Fibroblast of lung (primary cell): ENCODE results near the gene RUFY2. TPM values are rescaled to one million over a fixed set of nuclear protein-coding genes. Genes with fewer than 3 reads are reported as not detected.

Experiments
- DNase-seq, 2 donors: peaks; one replicate each; pipeline versions ENCODE4 v3.0.0 to v3.0.0-alpha.2; 2010; ENCODE audit warnings: low read depth in 2 of 2
- H2AFZ ChIP-seq: 2 replicates; pipeline ENCODE4 v1.5.1; 2012; ENCODE audit warnings: low read length, control low read depth, inconsistent platforms
- H3K27ac ChIP-seq: 2 replicates; pipeline ENCODE4 v1.5.1; 2011; ENCODE audit warnings: low read length, control low read depth; ENCODE audit not compliant: insufficient read depth
- H3K27me3 ChIP-seq: 2 replicates; pipeline ENCODE4 v1.5.1; 2011; ENCODE audit warnings: mild to moderate bottlenecking, low read length; ENCODE audit not compliant: control insufficient read depth, insufficient read depth
- H3K36me3 ChIP-seq: 2 replicates; pipeline ENCODE4 v1.5.1; 2011; ENCODE audit warnings: low read length; ENCODE audit not compliant: control insufficient read depth, insufficient read depth
- H3K4me1 ChIP-seq: 2 replicates; pipeline ENCODE4 v1.5.1; 2011; ENCODE audit warnings: low read length; ENCODE audit not compliant: control insufficient read depth, insufficient read depth; ENCODE audit errors: extremely low read depth
- H3K4me2 ChIP-seq: 2 replicates; pipeline ENCODE4 v1.5.1; 2011; ENCODE audit warnings: low read length, control low read depth; ENCODE audit not compliant: insufficient read depth; ENCODE audit errors: extremely low read depth
- H3K4me3 ChIP-seq, 4 experiments: fragments of 200-600 bp in 1 of 4; sonication (generic) in 1 of 4; replicated peaks in 1 of 4; 2 replicates each; pipeline ENCODE4 v1.5.1; 2011 to 2016; ENCODE audit warnings: low read length in 4 of 4, low read depth in 3 of 4, mild to moderate bottlenecking in 3 of 4, control low read depth in 2 of 4, inconsistent platforms in 1 of 4, mixed read lengths in 1 of 4; ENCODE audit not compliant: insufficient read depth in 1 of 4; ENCODE audit errors: control extremely low read depth in 1 of 4
- H3K79me2 ChIP-seq: 2 replicates; pipeline ENCODE4 v1.5.1; 2012; ENCODE audit warnings: mild to moderate bottlenecking, low read length, inconsistent platforms; ENCODE audit not compliant: control insufficient read depth, insufficient read depth
- H3K9ac ChIP-seq: 2 replicates; pipeline ENCODE4 v1.5.1; 2011; ENCODE audit warnings: mild to moderate bottlenecking, low read length, control low read depth; ENCODE audit not compliant: insufficient read depth
- H3K9me3 ChIP-seq: 2 replicates; pipeline ENCODE4 v1.5.1; 2012; ENCODE audit warnings: low read depth, low read length; ENCODE audit not compliant: control insufficient read depth, insufficient read depth
- H4K20me1 ChIP-seq: 2 replicates; pipeline ENCODE4 v1.5.1; 2011; ENCODE audit warnings: low read length; ENCODE audit not compliant: control insufficient read depth, insufficient read depth; ENCODE audit errors: extremely low read depth
- EZH2 ChIP-seq: IDR thresholded peaks from 2 replicates; pipeline ENCODE4 v1.5.1; 2012; ENCODE audit warnings: low read length, control low read depth, mild to moderate bottlenecking; ENCODE audit errors: missing control alignments
- polyA plus RNA-seq, 2 donors: library from polyadenylated mRNA; depleted of rRNA in 1 of 2; stranded (reverse) in 1 of 2; unstranded in 1 of 2; fragments of >200 nt; gene quantifications; 2 replicates each; pipeline ENCODE4 v1.2.1, GENCODE V29; 2011 to 2012; ENCODE audit warnings: missing spikeins in 1 of 2
- total RNA-seq: library from RNA; depleted of rRNA; stranded (reverse); fragments of >200 nt; gene quantifications from 2 replicates; pipeline ENCODE4 v1.2.1, GENCODE V29; 2014
- TF ChIP-seq, protein P1 (sequence below), 2 donors: IDR thresholded peaks in 1 of 2; conservative IDR thresholded peaks in 1 of 2; 1 replicate in 1 of 2; 2 replicates in 1 of 2; pipeline ENCODE4 v1.5.1; 2011 to 2012; ENCODE audit warnings: low read length in 2 of 2, control low read depth in 1 of 2, inconsistent platforms in 1 of 2, low read depth in 1 of 2, mild to moderate bottlenecking in 1 of 2

Gene RUFY2
- total and polyA plus RNA-seq, 2 donors (not counting 1 experiment from before 2014, with no cell fraction given): 18.4 to 25.9 TPM

DNA sequence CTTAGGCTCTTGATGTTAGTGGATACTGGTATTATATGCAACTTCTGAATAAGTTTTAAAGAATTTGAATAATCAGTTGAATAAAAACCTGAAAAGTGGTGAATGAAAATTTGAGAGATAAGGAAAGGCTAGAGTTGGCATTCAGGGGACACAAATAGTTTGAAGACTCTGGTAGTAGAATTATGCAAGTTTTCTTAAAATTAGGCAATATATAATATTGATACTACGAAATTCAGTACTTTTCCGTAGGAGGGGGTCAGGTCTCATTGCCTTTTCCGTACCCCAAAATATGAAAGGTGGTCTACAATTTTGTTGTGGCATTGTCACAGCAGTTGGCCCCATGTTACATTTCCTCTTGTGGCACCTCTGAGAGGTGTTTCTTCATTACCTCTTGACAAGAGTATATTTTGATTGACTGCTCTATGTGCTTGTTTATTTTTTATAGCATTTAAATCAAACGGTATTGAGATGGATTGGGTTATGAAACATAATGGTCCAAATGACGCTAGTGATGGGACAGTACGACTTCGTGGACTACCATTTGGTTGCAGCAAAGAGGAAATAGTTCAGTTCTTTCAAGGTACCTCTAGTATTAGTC lies 70.2 kb downstream of the RUFY2 start:
- DNase-seq: no peak
- peaks cover 8% of the 10 kb centered on the region for H3K4me1 ChIP-seq
- no peak for TF ChIP-seq EZH2
- TF ChIP-seq, protein P1, sequence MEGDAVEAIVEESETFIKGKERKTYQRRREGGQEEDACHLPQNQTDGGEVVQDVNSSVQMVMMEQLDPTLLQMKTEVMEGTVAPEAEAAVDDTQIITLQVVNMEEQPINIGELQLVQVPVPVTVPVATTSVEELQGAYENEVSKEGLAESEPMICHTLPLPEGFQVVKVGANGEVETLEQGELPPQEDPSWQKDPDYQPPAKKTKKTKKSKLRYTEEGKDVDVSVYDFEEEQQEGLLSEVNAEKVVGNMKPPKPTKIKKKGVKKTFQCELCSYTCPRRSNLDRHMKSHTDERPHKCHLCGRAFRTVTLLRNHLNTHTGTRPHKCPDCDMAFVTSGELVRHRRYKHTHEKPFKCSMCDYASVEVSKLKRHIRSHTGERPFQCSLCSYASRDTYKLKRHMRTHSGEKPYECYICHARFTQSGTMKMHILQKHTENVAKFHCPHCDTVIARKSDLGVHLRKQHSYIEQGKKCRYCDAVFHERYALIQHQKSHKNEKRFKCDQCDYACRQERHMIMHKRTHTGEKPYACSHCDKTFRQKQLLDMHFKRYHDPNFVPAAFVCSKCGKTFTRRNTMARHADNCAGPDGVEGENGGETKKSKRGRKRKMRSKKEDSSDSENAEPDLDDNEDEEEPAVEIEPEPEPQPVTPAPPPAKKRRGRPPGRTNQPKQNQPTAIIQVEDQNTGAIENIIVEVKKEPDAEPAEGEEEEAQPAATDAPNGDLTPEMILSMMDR (conservative IDR thresholded peaks at IDR 0.05 in 1 of 2, IDR thresholded peaks at IDR 0.05 in 1 of 2; ENCODE audit: low read depth in 1 of 2, low read length in 2 of 2): no peak
- H3K9me3 ChIP-seq: no peaks in the 10 kb centered on the region
- peaks cover 5% of the 10 kb centered on the region for H3K36me3 ChIP-seq
- H3K4me2 ChIP-seq: peak overlapping the region; percentile 91
- peaks cover 19% of the 10 kb centered on the region for H4K20me1 ChIP-seq
- H2AFZ ChIP-seq: no peak overlapping the region
- H3K4me3 ChIP-seq: peak overlapping the region; percentile 32 to 94 (median 91)
- H3K27me3 ChIP-seq: no peaks in the 10 kb centered on the region
- H3K79me2 ChIP-seq: peaks cover 99% of the 10 kb centered on the region
- no peak overlapping the region for H3K9ac ChIP-seq
- no peak overlapping the region for H3K27ac ChIP-seq

DNA sequence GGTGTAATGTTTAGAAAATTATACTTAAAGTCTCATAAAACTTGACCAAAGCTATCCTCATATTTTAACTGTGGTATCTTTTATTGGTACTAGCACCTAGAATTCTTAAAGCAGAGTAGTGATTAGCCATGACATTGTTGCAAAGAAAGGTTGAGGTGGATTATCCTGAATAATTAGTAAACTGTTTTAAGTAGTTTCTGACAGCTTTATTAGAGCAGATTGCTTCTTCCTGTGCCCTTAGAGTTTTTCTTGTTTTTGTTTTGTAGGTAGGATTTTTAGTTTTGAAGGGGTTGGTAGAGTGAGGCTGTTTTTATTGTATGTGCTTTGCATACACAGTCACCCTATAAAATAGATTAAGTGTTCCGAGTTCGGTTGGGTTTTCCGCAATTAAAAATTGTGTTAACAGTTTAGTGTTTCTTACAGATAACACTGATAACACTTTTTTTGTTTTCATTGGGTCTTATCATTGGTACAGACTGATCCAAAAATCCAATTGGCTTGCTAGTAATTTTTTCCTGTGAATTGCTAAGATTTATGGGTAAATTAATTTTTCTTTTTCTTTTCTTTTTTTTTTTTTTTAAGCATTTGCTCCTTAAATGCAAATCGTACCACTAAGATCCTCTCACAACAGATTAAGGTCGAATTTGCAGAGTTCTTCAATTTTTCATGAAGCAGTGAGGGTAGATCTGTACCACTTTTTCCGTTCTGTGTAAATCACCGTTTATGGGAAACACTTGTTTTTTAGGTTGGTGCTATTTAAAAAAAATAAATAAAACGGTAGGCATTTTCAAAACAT lies 72.2 kb downstream of the RUFY2 start:
- Histone ChIP-seq H3K79me2 (peaks cover 84% of the 10 kb centered on the region), H4K20me1 (peaks cover 19% of the 10 kb centered on the region), H3K27me3 (no peaks in the 10 kb centered on the region), H3K4me1 (peaks cover 17% of the 10 kb centered on the region), H3K4me2 (peak overlapping the region; percentile 91), H3K36me3 (peaks cover 1% of the 10 kb centered on the region), H3K27ac (peak overlapping the region; percentile 26), H3K9ac (peak overlapping the region; percentile 32), H3K4me3 (peak overlapping the region; percentile 91 to 94 (median 91)), H2AFZ (no peak overlapping the region), H3K9me3 (no peaks in the 10 kb centered on the region)
- TF ChIP-seq, protein P1 (conservative IDR thresholded peaks at IDR 0.05 in 1 of 2, IDR thresholded peaks at IDR 0.05 in 1 of 2; ENCODE audit: low read depth in 1 of 2, low read length in 2 of 2): no peak
- no peak for TF ChIP-seq EZH2
- no peak for DNase-seq
